K562 (cell line): ENCODE measurements around the gene DHX38.

Experiments
- PRPF4 ChIP-seq: fragments of 200-400 bp; formaldehyde crosslinking; IDR thresholded peaks from one replicate; pipeline ENCODE4 v1.6.1; 2017; ENCODE audit warnings: low read length, low read depth, mild to moderate bottlenecking; ENCODE audit not compliant: insufficient read depth, poor library complexity, severe bottlenecking
- SMAD4 ChIP-seq: fragments of 250-450 bp; sonication (Bioruptor Pico); conservative IDR thresholded peaks from 2 replicates; pipeline ENCODE4 v1.8.0; 2021; ENCODE audit warnings: inconsistent platforms, mild to moderate bottlenecking, moderate library complexity

DNA sequence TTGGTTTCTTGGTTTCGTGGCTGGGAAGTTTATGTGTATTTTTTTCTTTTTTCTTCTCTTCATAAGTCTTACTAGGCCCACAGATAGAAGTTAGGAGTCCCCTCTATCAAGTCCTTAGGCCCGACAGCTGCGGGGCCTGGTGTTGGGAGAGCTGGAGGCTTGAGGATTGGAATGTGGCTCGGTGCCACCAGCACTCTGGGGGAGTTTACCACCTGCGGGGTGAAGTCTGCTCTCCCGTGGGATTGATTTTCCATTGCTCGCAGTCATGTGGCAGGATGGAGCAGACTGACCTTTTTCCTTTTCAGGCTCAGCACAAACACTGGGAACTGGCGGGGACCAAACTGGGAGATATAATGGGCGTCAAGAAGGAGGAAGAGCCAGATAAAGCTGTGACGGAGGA, 7.5 kb downstream of the DHX38 start:
- no peak for TF ChIP-seq PRPF4
- TF ChIP-seq SMAD4, result no peak
